ENCODE measurements around the gene SPOCK1. TPM values are rescaled to one million over a fixed set of nuclear protein-coding genes. Genes with fewer than 3 reads are reported as not detected.

The SPOCK1 gene
- total and polyA plus RNA-seq, 2 of the 13 experiments (the other 11 are each of a cell fraction or from before 2014, with no cell fraction given): 0.18 to 0.29 TPM

DNA sequence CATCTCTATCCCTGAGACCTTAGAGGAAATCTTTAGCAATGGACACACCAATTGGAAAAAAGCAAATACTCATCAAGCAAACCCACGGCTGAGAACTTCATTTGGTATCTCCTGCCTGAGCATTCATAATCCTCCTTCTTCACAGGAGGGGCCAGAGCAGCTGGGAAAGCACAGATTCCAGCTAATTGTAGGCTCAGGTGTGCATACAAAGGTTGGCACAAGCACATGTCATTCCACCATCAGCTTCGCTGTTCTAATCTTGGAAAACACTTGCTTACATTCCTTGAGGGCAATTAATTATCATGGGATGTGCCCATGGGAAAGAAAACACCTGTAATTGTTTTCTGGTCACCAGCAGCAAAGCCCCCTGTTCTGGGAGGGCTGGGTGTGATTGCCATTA, 376.6 kb downstream of the SPOCK1 start (continued):
- TF ChIP-seq ZNF275 (CRISPR knock-in tag; IDR thresholded peaks at IDR 0.05; ENCODE audit: borderline replicate concordance): no peak

DNA sequence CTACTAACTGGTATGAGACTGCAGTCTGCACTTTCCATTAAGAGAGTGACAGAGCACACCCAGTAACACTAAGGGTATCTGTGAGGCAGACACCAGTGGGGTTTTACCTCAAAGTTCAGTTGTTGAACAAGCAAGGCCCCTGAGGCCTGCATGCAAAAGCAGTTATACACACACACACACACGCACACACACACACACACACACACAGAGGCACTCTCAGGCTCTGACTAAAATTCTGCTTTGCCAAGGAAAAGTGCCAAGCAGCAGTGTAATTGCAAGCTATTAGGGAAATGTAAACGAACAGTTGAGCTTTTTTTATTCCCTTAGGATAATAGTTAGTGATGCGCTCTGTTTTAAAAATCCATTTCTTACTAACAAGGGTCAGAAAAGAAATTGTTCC, 377.1 kb downstream of the SPOCK1 start:
- BruUV-seq (replicated peaks): no TSS peak
- H3K9ac ChIP-seq (ENCODE audit: insufficient read depth, low read depth, low read length): no peak overlapping the region
- no peaks in the 10 kb centered on the region for H3K36me3 ChIP-seq (replicated peaks in 1 of 2; ENCODE audit: control insufficient read depth in 1 of 2, insufficient read depth in 2 of 2, low read length in 2 of 2)
- FAIRE-seq (no peak), DNase-seq (ENCODE audit: low spot score) (no peak), ATAC-seq (no peak)
- no peaks in the 10 kb centered on the region for H3K4me1 ChIP-seq (ENCODE audit: insufficient read depth, low read length)
- H3K4me2 ChIP-seq (ENCODE audit: low read depth, low read length): no peak overlapping the region
- no peak overlapping the region for H3K4me3 ChIP-seq (replicated peaks in 1 of 3; ENCODE audit: insufficient read depth in 1 of 3, low read depth in 2 of 3, low read length in 3 of 3)
- no peaks in the 10 kb centered on the region for H3K9me3 ChIP-seq (ENCODE audit: low read length)
- H2AFZ ChIP-seq (ENCODE audit: low read length): no peak overlapping the region
- CTCF ChIA-PET (ENCODE audit: low intra/inter-chr PET ratio, low total read pairs): no interaction called here
- H3K27ac ChIP-seq (ENCODE audit: extremely low read length, insufficient read depth, low read length): no peak overlapping the region
- in situ Hi-C loops (cut with HindIII; ENCODE audit: extremely low pct_ligation_motif_present, low pct_unique_long_range_greater_than_20kb) (no loop called here), intact Hi-C loops (cut with micrococcal nuclease; ENCODE audit: unreplicated experiment) (no loop called here)
- no peaks in the 10 kb centered on the region for H3K27me3 ChIP-seq (ENCODE audit: control insufficient read depth in 1 of 2, insufficient read depth in 2 of 2, low read length in 2 of 2)
- TF ChIP-seq ZNF724P (CRISPR knock-in tag; IDR thresholded peaks at IDR 0.05; ENCODE audit: borderline replicate concordance) (no peak), SP4 (CRISPR knock-in tag; IDR thresholded peaks at IDR 0.05) (no peak), HMG20A (CRISPR knock-in tag; IDR thresholded peaks at IDR 0.05; ENCODE audit: borderline replicate concordance) (no peak), ZFAT (CRISPR knock-in tag; conservative IDR thresholded peaks at IDR 0.05) (no peak), PHF5A (CRISPR knock-in tag; IDR thresholded peaks at IDR 0.05; ENCODE audit: low read depth, unreplicated experiment) (no peak), BRF2 (CRISPR knock-in tag; IDR thresholded peaks at IDR 0.05) (no peak), ZNF768 (CRISPR knock-in tag; IDR thresholded peaks at IDR 0.05) (no peak), EZH2 (conservative IDR thresholded peaks at IDR 0.05; ENCODE audit: low read depth, low read length) (no peak), ZNF816 (CRISPR knock-in tag; IDR thresholded peaks at IDR 0.05; ENCODE audit: borderline replicate concordance) (no peak)
- WGBS (ENCODE audit: low lambda C conversion rate): 39% methylated on average over 3 of the region's 3 CpGs
- POLR2A ChIA-PET: no interaction called here
- no peaks in the 10 kb centered on the region for H3K79me2 ChIP-seq (ENCODE audit: insufficient read depth, low read length)
- H4K20me1 ChIP-seq (ENCODE audit: insufficient read depth, low read length): no peaks in the 10 kb centered on the region
